T-helper 1 cell (primary cell): ENCODE results near the gene DNAH12.
"Not testable (repeated sequence)": the region's sequence is repeated elsewhere in the genome, so short reads cannot be mapped to it uniquely, and the experiment has no call there.

Source experiments
- DNase-seq, 5 donors: peaks; one replicate each; pipeline ENCODE4 v3.0.0-alpha.2; 2012 to 2020

The DNAH12 gene

DNA sequence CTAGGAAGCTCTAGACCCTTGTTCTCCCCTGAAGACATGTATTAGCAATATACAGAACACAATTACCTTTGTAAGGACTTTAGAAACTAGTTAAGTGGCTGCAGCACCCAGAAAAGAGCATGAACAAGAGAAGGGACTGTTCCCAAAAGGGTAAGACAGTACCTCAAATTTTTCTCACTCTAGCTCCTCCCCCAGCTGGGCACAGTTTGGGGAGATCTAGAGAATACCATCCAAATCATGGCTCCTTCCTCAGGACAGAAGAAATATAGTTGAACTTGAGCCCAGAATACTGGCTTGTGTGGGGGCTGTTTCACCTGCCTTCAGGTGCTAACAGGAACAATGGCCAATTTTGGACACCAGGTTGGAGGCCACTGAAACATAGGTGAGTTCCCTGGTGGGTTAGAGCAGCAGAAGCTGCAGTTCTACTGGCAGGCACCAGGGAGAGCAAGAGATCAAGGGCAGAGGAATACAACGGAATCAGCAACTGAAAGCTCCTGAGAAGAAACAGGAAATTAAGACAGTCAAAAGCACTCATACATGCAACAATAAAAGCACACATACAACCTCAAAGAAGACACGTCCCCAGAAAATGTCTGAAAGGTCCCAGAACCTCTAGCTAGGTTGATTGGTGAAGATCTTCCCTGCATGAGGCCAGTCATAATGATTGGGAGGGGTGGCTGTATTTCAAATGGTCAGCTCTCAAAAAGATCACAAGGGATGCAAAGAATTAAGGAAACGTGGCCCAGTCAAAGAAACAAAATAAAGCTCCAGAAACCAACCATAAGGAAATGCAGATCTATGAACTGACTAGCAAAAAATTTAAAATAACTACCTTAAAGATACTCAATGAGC lies 146.7 kb downstream of the DNAH12 start:
- peak; percentile 10 to 71 (median 38) for DNase-seq

- DNase-seq: no peak
These were observed 150.2 kb downstream of the DNAH12 start for GRCh38 chr3:57393977-57394376.

- DNase-seq: no peak
These were observed 152.4 kb downstream of the DNAH12 start for GRCh38 chr3:57391767-57392166.

DNA sequence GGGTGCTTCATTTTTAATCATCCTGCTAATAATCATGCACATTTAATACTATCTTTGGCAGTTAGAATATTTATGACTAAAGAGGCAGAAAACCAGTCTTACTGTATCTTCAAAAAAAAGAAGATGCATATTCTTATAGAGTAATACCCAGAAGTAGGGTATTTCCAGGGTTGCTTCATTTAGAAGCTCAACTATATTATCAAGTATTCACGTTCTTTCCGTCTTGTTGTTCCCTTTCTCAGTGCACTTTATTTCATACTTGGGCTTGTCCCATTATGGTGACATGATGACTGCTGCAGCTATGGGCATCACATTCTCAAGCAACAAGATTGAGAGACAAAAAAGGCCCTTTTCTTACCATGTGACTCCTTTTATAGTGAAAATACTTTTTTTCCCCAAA lies 154.9 kb downstream of the DNAH12 start:
- DNase-seq: no peak

DNA sequence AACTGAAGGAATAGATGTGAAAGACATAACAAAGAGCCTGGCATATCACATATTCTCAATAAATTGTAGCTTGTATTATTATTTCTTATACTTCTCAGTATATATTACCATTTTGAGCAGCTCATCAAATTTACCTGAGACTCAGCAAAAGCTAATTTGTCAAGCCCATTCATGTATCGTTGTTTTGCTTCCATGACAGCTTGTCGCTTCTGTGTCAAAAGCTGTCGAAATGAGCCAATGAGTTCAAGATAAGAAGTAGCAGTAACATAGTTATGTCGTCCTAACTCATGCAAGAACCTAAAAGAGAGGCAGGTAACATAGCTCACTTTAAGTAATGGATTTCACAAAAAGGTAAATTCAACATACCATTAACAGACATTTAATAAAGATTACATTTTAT lies 157.8 kb downstream of the DNAH12 start:
- DNase-seq: no peak

DNA sequence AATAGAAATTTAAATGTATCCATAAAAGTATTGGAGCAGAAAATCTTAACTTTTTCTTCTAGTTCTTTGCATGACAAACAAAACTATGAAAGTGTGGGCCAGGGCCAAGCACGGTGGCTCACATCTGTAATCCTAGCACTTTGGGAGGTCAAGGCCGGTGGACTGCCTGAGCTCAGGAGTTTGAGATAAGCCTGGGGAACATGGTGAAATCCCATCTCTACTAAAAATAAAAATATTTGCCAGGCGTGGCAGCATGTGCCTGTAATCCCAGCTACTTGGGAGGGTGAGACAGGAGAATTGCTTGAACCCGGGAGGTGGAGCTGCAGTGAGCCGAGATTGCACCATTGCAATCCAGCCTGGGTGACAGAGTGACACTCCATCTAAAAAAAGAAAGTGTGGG lies 158.6 kb downstream of the DNAH12 start:
- no peak for DNase-seq

GRCh38 chr3:57383838-57384237 lies 160.3 kb downstream of the DNAH12 start:
- no peak for DNase-seq

- no peak for DNase-seq
These were observed 160.7 kb downstream of the DNAH12 start for GRCh38 chr3:57383406-57383805.

- DNase-seq: no peak
These were observed 161.2 kb downstream of the DNAH12 start for GRCh38 chr3:57382933-57383332.

DNA sequence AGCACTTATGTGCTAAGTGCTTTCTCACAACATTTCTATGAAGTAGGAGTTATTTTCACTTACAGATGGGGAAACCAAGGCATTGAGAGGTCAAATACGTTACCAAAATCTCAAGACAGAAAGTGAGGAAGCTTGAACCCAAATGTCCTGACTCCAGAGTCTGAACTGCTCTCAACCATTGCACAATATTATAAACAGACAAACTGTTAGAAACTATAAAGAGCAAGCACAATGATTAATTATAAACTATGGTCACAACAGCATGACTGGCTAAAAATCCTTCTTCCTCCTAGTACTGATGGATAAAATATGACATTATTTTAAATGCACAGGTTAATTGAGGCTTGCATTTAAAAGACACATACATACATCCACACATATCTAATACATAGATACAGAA lies 173.8 kb downstream of the DNAH12 start:
- no peak for DNase-seq

- DNase-seq: not testable (repeated sequence)
These were observed 179.1 kb downstream of the DNAH12 start for GRCh38 chr3:57365089-57365488.

- DNase-seq: not testable (repeated sequence)
These were observed 187.9 kb downstream of the DNAH12 start for GRCh38 chr3:57356275-57356674.

DNA sequence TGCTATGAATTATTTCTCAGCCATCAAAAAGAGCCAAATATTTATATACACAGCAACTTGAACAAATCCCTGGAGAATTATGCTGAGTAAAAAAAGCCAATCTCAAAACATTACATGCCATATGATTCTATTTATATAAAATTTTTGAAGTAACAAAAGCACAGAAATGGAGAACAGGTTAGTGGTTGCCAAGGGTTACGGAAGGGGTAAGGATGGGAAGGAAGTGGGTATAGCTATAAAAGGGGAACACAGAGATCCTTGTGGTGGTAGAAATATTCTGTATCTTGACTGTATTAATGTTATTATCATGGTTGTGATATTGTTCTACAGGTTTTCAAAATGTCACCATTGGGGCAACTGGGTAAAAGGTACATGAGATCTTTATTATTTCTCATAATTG lies 189.4 kb downstream of the DNAH12 start:
- DNase-seq: no peak

DNA sequence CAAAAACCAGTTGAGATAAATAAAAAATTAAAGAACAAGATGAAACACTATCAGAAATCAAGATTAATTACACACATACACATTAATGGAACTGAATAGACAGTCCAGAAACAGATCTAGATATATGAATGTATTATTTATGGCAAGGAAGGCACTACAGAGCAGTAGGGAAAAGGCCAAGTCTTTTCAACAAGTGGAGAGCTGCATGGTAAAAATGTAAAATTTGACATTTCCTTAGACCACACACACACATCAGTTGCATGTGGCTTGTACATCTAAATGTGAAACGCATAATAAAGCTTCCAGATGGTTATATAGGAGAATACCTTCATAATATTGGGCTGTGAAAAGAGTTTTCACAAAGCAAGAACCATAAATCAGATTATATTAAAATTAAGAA lies 193.9 kb downstream of the DNAH12 start:
- no peak for DNase-seq

- not testable (repeated sequence) for DNase-seq
These were observed 205.0 kb downstream of the DNAH12 start for GRCh38 chr3:57339071-57339642.

- DNase-seq: not testable (repeated sequence)
These were observed 205.7 kb downstream of the DNAH12 start for GRCh38 chr3:57338272-57339070.

DNA sequence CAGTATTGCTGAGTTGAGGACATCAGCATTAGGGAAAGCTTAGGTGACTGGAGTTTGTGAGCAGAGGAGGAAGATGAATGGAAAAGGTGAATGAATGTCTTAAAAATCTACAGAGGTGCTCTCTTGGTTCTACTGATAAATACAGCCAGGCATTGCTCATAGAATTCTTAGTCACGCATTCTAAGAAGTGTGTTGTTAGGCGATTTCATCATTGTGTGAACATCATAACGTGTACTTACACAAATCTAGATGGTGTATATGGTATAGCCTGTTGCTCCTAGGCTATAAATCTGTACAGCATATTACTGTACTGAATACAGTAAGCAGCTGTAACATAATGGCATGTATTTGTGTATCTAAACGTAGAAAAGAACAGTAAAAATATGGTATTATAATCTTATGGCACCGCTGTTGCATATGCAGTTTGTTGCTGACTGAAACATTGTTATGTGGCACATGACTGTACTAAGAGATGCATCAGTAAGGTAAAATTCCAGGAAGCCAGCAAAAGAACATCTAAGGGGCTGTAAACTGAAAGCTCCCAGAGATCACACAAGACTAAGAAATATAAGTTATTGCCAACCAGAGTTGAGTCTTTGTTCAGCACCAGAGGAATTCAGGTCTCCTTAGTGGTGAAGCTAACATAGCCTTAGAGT lies 208.7 kb downstream of the DNAH12 start:
- DNase-seq: no peak

- no peak for DNase-seq
These were observed 213.0 kb downstream of the DNAH12 start for GRCh38 chr3:57331078-57331610.

DNA sequence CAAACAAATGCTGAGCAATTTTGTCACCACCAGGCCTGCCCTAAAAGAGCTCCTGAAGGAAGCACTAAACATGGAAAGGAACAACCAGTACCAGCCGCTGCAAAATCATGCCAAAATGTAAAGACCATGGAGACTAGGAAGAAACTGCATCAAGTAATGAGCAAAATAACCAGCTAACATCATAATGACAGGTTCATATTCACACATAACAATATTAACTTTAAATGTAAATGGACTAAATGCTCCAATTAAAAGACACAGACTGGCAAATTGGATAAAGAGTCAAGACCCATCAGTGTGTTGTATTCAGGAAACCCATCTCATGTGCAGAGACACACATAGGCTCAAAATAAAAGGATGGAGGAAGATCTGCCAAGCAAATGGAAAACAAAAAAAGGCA lies 217.6 kb downstream of the DNAH12 start:
- DNase-seq: not testable (repeated sequence)

GRCh38 chr3:57314204-57314603 lies 229.9 kb downstream of the DNAH12 start:
- DNase-seq: no peak

DNA sequence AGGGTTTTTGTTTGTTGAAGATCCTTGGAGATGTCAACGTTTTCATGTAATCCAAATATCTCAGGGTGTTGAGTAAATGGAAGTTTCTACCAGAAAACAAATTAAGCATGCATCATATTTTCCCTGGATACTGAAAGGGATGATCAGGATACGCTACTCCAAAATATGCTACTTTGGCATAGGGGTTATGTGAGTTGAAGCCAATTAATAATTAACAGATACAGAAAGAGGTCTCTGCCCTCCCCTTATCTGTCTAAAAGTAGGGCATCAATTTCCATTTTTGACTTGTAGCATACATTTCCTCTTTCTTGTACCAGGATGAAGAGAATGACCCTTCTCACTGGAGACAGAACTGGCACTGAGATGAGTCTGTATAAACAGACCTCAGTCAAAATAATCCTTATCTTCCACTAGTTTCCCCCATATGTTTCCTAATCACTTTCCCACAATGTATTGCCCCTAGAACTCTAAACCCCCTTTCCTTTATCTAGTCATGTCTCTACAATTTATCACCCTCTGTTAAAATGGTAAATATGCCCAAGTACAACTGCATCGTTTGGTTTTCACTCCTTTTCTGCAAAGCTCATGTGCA lies 234.3 kb downstream of the DNAH12 start:
- no peak for DNase-seq

DNA sequence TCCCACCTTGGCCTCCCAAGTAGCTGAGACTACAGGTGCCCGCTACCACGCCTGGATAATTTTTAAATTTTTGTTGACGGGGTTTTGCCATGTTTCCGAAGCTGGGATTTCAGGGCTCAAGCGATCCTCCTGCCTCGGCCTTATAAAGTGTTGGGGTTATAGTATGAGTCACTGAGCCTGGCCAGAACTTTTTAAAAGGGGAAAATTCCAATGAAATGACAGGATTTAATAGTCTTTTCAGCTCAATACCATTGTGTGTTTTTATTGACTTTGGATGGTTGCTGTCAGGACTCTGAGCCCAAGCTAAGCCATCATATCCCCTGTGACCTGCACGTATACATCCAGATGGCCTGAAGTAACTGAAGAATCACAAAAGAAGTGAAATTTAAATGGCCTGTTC lies 240.6 kb downstream of the DNAH12 start:
- not testable (repeated sequence) for DNase-seq
